Neural progenitor cell (in vitro differentiated cells): Measurements from ENCODE around the gene MRPL38. TPM values are rescaled to one million over a fixed set of nuclear protein-coding genes. Genes with fewer than 3 reads are reported as not detected.

Experiments used
- DNase-seq: peaks from one replicate; pipeline ENCODE4 v3.0.0-alpha.2; 2016; ENCODE audit warnings: low spot score
- H2AFZ ChIP-seq: fragments of 200-600 bp; sonication (generic); replicated peaks from 2 replicates; pipeline ENCODE4 v1.6.1; 2016; ENCODE audit warnings: antibody characterized with exemption
- H3F3A ChIP-seq: fragments of 200-600 bp; sonication (generic); 2 replicates; pipeline ENCODE4 v1.6.1; 2016; ENCODE audit warnings: antibody characterized with exemption, low read depth
- H3K27ac ChIP-seq: fragments of 200-600 bp; sonication (generic); 2 replicates; pipeline ENCODE4 v1.5.1; 2016; ENCODE audit warnings: mild to moderate bottlenecking
- H3K27me3 ChIP-seq: fragments of 200-600 bp; sonication (generic); 2 replicates; pipeline ENCODE4 v1.6.1; 2016; ENCODE audit warnings: mild to moderate bottlenecking, moderate library complexity
- H3K36me3 ChIP-seq: fragments of 200-600 bp; sonication (generic); 2 replicates; pipeline ENCODE4 v1.5.1; 2016
- H3K4me1 ChIP-seq: fragments of 200-600 bp; sonication (generic); 2 replicates; pipeline ENCODE4 v1.6.1; 2016; ENCODE audit warnings: mixed run types
- H3K4me2 ChIP-seq: fragments of 200-600 bp; sonication (generic); 2 replicates; pipeline ENCODE4 v1.6.1; 2016
- H3K4me3 ChIP-seq: fragments of 200-600 bp; sonication (generic); 2 replicates; pipeline ENCODE4 v1.5.1; 2016
- H3K79me2 ChIP-seq: fragments of 200-600 bp; sonication (generic); 2 replicates; pipeline ENCODE4 v1.6.1; 2016; ENCODE audit warnings: low read depth
- H3K9ac ChIP-seq: fragments of 200-600 bp; sonication (generic); 2 replicates; pipeline ENCODE4 v1.6.1; 2016
- H3K9me3 ChIP-seq: fragments of 200-600 bp; sonication (generic); 2 replicates; pipeline ENCODE4 v1.5.1; 2016; ENCODE audit warnings: low read depth
- H4K20me1 ChIP-seq: fragments of 200-600 bp; sonication (generic); 2 replicates; pipeline ENCODE4 v1.6.1; 2016; ENCODE audit warnings: low read depth
- H3K27ac Mint-ChIP-seq: 3 replicates; pipeline ENCODE4 v1.8.0; 2021; ENCODE audit warnings: mixed read lengths
- H3K27me3 Mint-ChIP-seq: 2 replicates; pipeline ENCODE4 v1.8.0; 2022; ENCODE audit warnings: low read depth, mild to moderate bottlenecking, inconsistent platforms, moderate library complexity, mixed read lengths; ENCODE audit not compliant: insufficient read depth
- H3K36me3 Mint-ChIP-seq: 3 replicates; pipeline ENCODE4 v1.8.0; 2021; ENCODE audit warnings: mixed read lengths
- H3K4me1 Mint-ChIP-seq: 3 replicates; pipeline ENCODE4 v1.8.0; 2021; ENCODE audit warnings: mixed read lengths
- H3K4me3 Mint-ChIP-seq: 3 replicates; pipeline ENCODE4 v1.8.0; 2021; ENCODE audit warnings: mild to moderate bottlenecking, moderate library complexity, mixed read lengths
- H3K9me3 Mint-ChIP-seq: 3 replicates; pipeline ENCODE4 v1.8.0; 2020; ENCODE audit warnings: mixed read lengths
- CTCF ChIP-seq: fragments of 200-600 bp; sonication (generic); IDR thresholded peaks from 2 replicates; pipeline ENCODE4 v1.5.1; 2017; ENCODE audit warnings: antibody characterized with exemption, mild to moderate bottlenecking
- EZH2 ChIP-seq: fragments of 200-600 bp; sonication (generic); IDR thresholded peaks from 2 replicates; pipeline ENCODE4 v1.6.1; 2017; ENCODE audit warnings: antibody characterized with exemption, mild to moderate bottlenecking, moderate library complexity
- EZH2phosphoT487 ChIP-seq: fragments of 200-600 bp; sonication (generic); IDR thresholded peaks from 2 replicates; pipeline ENCODE4 v1.6.1; 2017; ENCODE audit warnings: antibody characterized with exemption
- total RNA-seq: library from RNA; depleted of rRNA; stranded (reverse); fragments of >200 nt; gene quantifications from 2 replicates; pipeline ENCODE4 v1.2.3, GENCODE V29; 2015; ENCODE audit warnings: low replicate concordance

MRPL38 gene
- total RNA-seq, 1 donor from 2014 or later = 26.8 TPM

GRCh38 chr17:75925103-75925502, 20.4 kb upstream of the MRPL38 start:
- H3K4me1 ChIP-seq = no peaks in the 10 kb centered on the region
- no peak overlapping the region for H3K4me3 Mint-ChIP-seq
- no peaks in the 10 kb centered on the region for H3K79me2 ChIP-seq
- no peak overlapping the region for H2AFZ ChIP-seq
- no peak overlapping the region for H3K27ac Mint-ChIP-seq
- H4K20me1 ChIP-seq = no peaks in the 10 kb centered on the region
- no peaks in the 10 kb centered on the region for H3K9me3 Mint-ChIP-seq
- no peaks in the 10 kb centered on the region for H3K36me3 ChIP-seq
- no peaks in the 10 kb centered on the region for H3F3A ChIP-seq
- DNase-seq = no peak
- no peak overlapping the region for H3K4me3 ChIP-seq
- H3K4me2 ChIP-seq = no peak overlapping the region
- no peak overlapping the region for H3K9ac ChIP-seq
- H3K27me3 Mint-ChIP-seq = peaks cover 2% of the 10 kb centered on the region
- TF ChIP-seq CTCF (no peak), EZH2 (no peak), EZH2phosphoT487 (no peak)
- no peaks in the 10 kb centered on the region for H3K27me3 ChIP-seq
- H3K4me1 Mint-ChIP-seq = no peaks in the 10 kb centered on the region
- H3K27ac ChIP-seq = no peak overlapping the region
- no peaks in the 10 kb centered on the region for H3K9me3 ChIP-seq
- peaks cover 3% of the 10 kb centered on the region for H3K36me3 Mint-ChIP-seq

- Histone ChIP-seq H3K4me3 (no peak overlapping the region), H3K79me2 (no peaks in the 10 kb centered on the region), H3K9me3 (no peaks in the 10 kb centered on the region), H3K9ac (no peak overlapping the region), H2AFZ (no peak overlapping the region), H3F3A (no peaks in the 10 kb centered on the region), H3K27me3 (no peaks in the 10 kb centered on the region), H3K4me1 (no peaks in the 10 kb centered on the region), H3K27ac (no peak overlapping the region), H3K36me3 (no peaks in the 10 kb centered on the region), H3K4me2 (no peak overlapping the region), H4K20me1 (no peaks in the 10 kb centered on the region)
- Mint-ChIP-seq H3K9me3 (no peaks in the 10 kb centered on the region), H3K4me1 (no peaks in the 10 kb centered on the region), H3K27me3 (peaks cover 2% of the 10 kb centered on the region), H3K36me3 (peaks cover 3% of the 10 kb centered on the region), H3K4me3 (no peak overlapping the region), H3K27ac (no peak overlapping the region)
- no peak for TF ChIP-seq EZH2
- TF ChIP-seq EZH2phosphoT487 = no peak
- no peak for TF ChIP-seq CTCF
- no peak for DNase-seq
These were observed 18.5 kb upstream of the MRPL38 start for GRCh38 chr17:75922963-75923874.

GRCh38 chr17:75922173-75922961, 17.7 kb upstream of the MRPL38 start:
- DNase-seq = no peak
- no peak overlapping the region for H3K27ac ChIP-seq
- H4K20me1 ChIP-seq = no peaks in the 10 kb centered on the region
- H3F3A ChIP-seq = no peaks in the 10 kb centered on the region
- no peak overlapping the region for H3K9ac ChIP-seq
- Mint-ChIP-seq H3K27ac (no peak overlapping the region), H3K9me3 (no peaks in the 10 kb centered on the region), H3K36me3 (peaks cover 3% of the 10 kb centered on the region), H3K4me1 (no peaks in the 10 kb centered on the region), H3K4me3 (peak overlapping the region; percentile 48), H3K27me3 (peaks cover 2% of the 10 kb centered on the region)
- no peaks in the 10 kb centered on the region for H3K36me3 ChIP-seq
- H3K4me3 ChIP-seq = no peak overlapping the region
- no peaks in the 10 kb centered on the region for H3K9me3 ChIP-seq
- H3K27me3 ChIP-seq = no peaks in the 10 kb centered on the region
- no peak for TF ChIP-seq EZH2
- no peak for TF ChIP-seq CTCF
- TF ChIP-seq EZH2phosphoT487 = no peak
- H3K79me2 ChIP-seq = no peaks in the 10 kb centered on the region
- no peak overlapping the region for H3K4me2 ChIP-seq
- H2AFZ ChIP-seq = no peak overlapping the region
- no peaks in the 10 kb centered on the region for H3K4me1 ChIP-seq
